SK-N-SH treated with all-trans-retinoic acid at 6 μM for 48 hours (cell line): Measurements from ENCODE around the gene GREM2.

Source experiments
- ATAC-seq: fragments of 200-7000 bp; cut with Tn5 transposase; 3 replicates; pipeline ENCODE4 v1.9.1; 2020; ENCODE audit warnings: mild to moderate bottlenecking, moderate library complexity
- BACH2 ChIP-seq: fragments of 250-450 bp; sonication (Bioruptor Pico); IDR thresholded peaks from 2 replicates; pipeline ENCODE4 v1.9.0; 2021; ENCODE audit warnings: mild to moderate bottlenecking, borderline replicate concordance
- CREB5 ChIP-seq: fragments of 250-450 bp; sonication (Bioruptor Pico); IDR thresholded peaks from 2 replicates; pipeline ENCODE4 v1.5.1; 2020; ENCODE audit warnings: low read depth, mild to moderate bottlenecking, moderate library complexity
- CSDC2 ChIP-seq: fragments of 250-450 bp; sonication (Bioruptor Pico); IDR thresholded peaks from 2 replicates; pipeline ENCODE4 v1.5.0; 2020; ENCODE audit warnings: mild to moderate bottlenecking, moderate library complexity
- ESRRG ChIP-seq: fragments of 250-450 bp; sonication (Bioruptor Pico); IDR thresholded peaks from 2 replicates; pipeline ENCODE4 v1.6.1; 2021; ENCODE audit warnings: mild to moderate bottlenecking
- GLIS3 ChIP-seq: fragments of 250-450 bp; sonication (Bioruptor Pico); IDR thresholded peaks from 2 replicates; pipeline ENCODE4 v1.5.0; 2020; ENCODE audit warnings: mild to moderate bottlenecking, moderate library complexity
- ISL1 ChIP-seq: fragments of 250-450 bp; sonication (Bioruptor Pico); IDR thresholded peaks from 2 replicates; pipeline ENCODE4 v2.1.2; 2022; ENCODE audit warnings: mild to moderate bottlenecking, moderate library complexity
- OSR1 ChIP-seq: fragments of 250-450 bp; sonication (Bioruptor Pico); IDR thresholded peaks from 2 replicates; pipeline ENCODE4 v1.8.0; 2022; ENCODE audit warnings: moderate library complexity, mild to moderate bottlenecking, inconsistent platforms
- RARB ChIP-seq: fragments of 250-450 bp; sonication (Bioruptor Pico); IDR thresholded peaks from 2 replicates; pipeline ENCODE4 v1.8.0; 2021; ENCODE audit warnings: mild to moderate bottlenecking, moderate library complexity
- SNAI2 ChIP-seq: fragments of 250-450 bp; sonication (Bioruptor Pico); IDR thresholded peaks from 2 replicates; pipeline ENCODE4 v1.5.0; 2020; ENCODE audit warnings: mild to moderate bottlenecking, moderate library complexity
- TCF4 ChIP-seq: fragments of 250-450 bp; sonication (Bioruptor Pico); IDR thresholded peaks from 2 replicates; pipeline ENCODE4 v1.8.0; 2021; ENCODE audit warnings: mild to moderate bottlenecking, moderate library complexity, borderline replicate concordance
- TOX ChIP-seq: fragments of 250-450 bp; sonication (Bioruptor Pico); IDR thresholded peaks from 2 replicates; pipeline ENCODE4 v1.8.0; 2021; ENCODE audit warnings: mild to moderate bottlenecking, moderate library complexity, borderline replicate concordance
- ZC3H10 ChIP-seq: fragments of 250-450 bp; sonication (Bioruptor Pico); IDR thresholded peaks from 2 replicates; pipeline ENCODE4 v1.5.1; 2021; ENCODE audit warnings: mild to moderate bottlenecking, moderate library complexity
- ZFP3 ChIP-seq: fragments of 250-450 bp; sonication (Bioruptor Pico); IDR thresholded peaks from 2 replicates; pipeline ENCODE4 v1.5.0; 2020; ENCODE audit warnings: mild to moderate bottlenecking, moderate library complexity
- ZFP30 ChIP-seq: fragments of 450-650 bp; formaldehyde crosslinking; IDR thresholded peaks from 2 replicates; pipeline ENCODE4 v1.5.0; 2022; ENCODE audit warnings: mild to moderate bottlenecking, moderate library complexity
- ZNF565 ChIP-seq: fragments of 450-650 bp; formaldehyde crosslinking; conservative IDR thresholded peaks from 2 replicates; pipeline ENCODE4 v1.5.0; 2020; ENCODE audit warnings: low read depth, mild to moderate bottlenecking, moderate library complexity
- ZNF8 ChIP-seq: fragments of 450-650 bp; formaldehyde crosslinking; IDR thresholded peaks from 2 replicates; pipeline ENCODE4 v1.5.0; 2020; ENCODE audit warnings: mild to moderate bottlenecking, moderate library complexity
- TF ChIP-seq, protein P1 (sequence below): fragments of 250-450 bp; sonication (Bioruptor Pico); IDR thresholded peaks from 2 replicates; pipeline ENCODE4 v1.5.0; 2020; ENCODE audit warnings: mild to moderate bottlenecking, moderate library complexity
- TF ChIP-seq, protein P2 (sequence below): fragments of 250-450 bp; sonication (Bioruptor Pico); IDR thresholded peaks from 2 replicates; pipeline ENCODE4 v1.8.0; 2021; ENCODE audit warnings: low read depth, mild to moderate bottlenecking, moderate library complexity, borderline replicate concordance
- TF ChIP-seq, protein P3 (sequence below): fragments of 250-450 bp; sonication (Bioruptor Pico); IDR thresholded peaks from 2 replicates; pipeline ENCODE4 v1.5.1; 2021; ENCODE audit warnings: mild to moderate bottlenecking, moderate library complexity

GREM2 gene

GRCh38 chr1:240599299-240599698 lies 12.7 kb downstream of the GREM2 start (continued):
- TF ChIP-seq, protein P1, sequence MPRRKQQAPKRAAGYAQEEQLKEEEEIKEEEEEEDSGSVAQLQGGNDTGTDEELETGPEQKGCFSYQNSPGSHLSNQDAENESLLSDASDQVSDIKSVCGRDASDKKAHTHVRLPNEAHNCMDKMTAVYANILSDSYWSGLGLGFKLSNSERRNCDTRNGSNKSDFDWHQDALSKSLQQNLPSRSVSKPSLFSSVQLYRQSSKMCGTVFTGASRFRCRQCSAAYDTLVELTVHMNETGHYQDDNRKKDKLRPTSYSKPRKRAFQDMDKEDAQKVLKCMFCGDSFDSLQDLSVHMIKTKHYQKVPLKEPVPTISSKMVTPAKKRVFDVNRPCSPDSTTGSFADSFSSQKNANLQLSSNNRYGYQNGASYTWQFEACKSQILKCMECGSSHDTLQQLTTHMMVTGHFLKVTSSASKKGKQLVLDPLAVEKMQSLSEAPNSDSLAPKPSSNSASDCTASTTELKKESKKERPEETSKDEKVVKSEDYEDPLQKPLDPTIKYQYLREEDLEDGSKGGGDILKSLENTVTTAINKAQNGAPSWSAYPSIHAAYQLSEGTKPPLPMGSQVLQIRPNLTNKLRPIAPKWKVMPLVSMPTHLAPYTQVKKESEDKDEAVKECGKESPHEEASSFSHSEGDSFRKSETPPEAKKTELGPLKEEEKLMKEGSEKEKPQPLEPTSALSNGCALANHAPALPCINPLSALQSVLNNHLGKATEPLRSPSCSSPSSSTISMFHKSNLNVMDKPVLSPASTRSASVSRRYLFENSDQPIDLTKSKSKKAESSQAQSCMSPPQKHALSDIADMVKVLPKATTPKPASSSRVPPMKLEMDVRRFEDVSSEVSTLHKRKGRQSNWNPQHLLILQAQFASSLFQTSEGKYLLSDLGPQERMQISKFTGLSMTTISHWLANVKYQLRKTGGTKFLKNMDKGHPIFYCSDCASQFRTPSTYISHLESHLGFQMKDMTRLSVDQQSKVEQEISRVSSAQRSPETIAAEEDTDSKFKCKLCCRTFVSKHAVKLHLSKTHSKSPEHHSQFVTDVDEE (CRISPR knock-in tag), result no peak
- TF ChIP-seq ZNF8 (CRISPR knock-in tag) (no peak), ISL1 (no peak), ESRRG (CRISPR knock-in tag) (no peak), SNAI2 (CRISPR knock-in tag) (no peak), RARB (no peak), GLIS3 (CRISPR knock-in tag) (no peak), TOX (no peak)
- TF ChIP-seq, all 23 proteins: peak for 0

DNA sequence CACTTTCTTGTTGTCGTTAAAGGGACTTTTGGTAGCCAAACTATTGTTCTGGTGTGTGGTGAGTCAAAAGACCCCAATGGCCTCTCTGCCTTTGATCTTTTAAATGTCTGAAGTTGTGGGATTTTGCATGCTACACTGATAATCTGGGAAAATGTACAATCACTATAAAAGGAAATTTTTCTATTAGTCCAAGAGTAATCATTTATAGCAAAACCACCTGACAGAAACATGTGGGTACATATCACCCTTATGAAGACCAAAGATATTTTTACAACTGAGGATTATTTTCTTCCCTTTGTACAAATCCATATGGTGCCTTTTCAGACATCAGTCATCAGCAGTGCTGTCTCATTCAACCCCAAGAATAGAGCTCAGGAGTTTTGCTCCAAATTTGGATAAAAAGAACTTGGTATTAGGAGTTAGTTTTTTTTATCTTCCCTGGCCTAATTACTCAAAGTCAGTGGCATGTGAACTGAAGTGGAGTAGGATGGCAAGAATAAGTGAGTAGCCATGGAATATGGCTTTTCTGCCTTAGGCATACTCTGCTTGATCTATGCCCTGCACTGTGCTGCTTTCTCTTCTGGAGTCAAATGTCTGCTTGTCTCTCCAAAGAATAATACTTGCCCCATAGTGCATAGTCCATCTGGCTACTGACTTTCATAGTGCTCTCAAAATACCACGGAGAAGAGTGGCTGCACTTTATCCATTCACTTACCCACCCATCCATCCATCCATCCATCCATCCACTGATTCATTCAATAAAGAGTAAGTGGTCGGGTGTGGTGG lies 13.5 kb downstream of the GREM2 start:
- ATAC-seq, result no peak

DNA sequence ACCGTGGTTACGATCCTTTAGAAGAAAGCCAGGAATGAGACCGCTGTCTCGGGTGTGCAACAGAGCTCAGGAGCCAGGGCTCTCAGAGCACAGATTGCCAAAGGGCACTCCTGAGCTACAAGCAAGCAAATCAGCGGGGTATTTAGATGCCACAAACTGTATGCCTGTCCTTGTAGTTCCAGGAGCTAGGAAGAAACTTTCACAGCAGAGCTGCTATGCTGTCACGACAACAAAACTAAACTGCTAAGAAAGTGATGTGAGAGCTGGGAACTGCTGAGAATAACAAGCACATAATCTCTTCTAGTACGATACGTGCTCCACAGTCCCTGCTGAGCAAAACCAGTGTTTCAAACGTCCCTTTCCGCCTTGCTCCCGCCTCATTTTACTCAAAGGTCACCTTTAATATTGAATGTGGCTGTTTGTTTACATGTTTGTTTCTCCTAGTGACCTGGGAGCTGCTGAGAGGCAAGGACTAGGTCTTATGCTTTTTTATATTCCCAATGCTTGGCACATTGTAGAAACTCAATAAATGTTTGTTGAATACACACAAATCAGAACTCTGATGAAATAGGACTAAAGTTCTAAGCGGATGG lies 14.7 kb downstream of the GREM2 start:
- no peak; the same call in 2 of the 3 replicates for ATAC-seq
- TF ChIP-seq CSDC2 (CRISPR knock-in tag) (no peak), TCF4 (CRISPR knock-in tag) (no peak), ESRRG (CRISPR knock-in tag) (no peak), GLIS3 (CRISPR knock-in tag) (no peak), ZNF565 (CRISPR knock-in tag) (no peak), ZFP3 (CRISPR knock-in tag) (no peak), BACH2 (CRISPR knock-in tag) (no peak), SNAI2 (CRISPR knock-in tag) (no peak), OSR1 (CRISPR knock-in tag) (no peak)
- TF ChIP-seq, protein P2, sequence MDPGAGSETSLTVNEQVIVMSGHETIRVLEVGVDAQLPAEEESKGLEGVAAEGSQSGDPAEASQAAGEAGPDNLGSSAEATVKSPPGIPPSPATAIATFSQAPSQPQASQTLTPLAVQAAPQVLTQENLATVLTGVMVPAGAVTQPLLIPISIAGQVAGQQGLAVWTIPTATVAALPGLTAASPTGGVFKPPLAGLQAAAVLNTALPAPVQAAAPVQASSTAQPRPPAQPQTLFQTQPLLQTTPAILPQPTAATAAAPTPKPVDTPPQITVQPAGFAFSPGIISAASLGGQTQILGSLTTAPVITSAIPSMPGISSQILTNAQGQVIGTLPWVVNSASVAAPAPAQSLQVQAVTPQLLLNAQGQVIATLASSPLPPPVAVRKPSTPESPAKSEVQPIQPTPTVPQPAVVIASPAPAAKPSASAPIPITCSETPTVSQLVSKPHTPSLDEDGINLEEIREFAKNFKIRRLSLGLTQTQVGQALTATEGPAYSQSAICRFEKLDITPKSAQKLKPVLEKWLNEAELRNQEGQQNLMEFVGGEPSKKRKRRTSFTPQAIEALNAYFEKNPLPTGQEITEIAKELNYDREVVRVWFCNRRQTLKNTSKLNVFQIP (CRISPR knock-in tag), result no peak
- TF ChIP-seq, protein P3, sequence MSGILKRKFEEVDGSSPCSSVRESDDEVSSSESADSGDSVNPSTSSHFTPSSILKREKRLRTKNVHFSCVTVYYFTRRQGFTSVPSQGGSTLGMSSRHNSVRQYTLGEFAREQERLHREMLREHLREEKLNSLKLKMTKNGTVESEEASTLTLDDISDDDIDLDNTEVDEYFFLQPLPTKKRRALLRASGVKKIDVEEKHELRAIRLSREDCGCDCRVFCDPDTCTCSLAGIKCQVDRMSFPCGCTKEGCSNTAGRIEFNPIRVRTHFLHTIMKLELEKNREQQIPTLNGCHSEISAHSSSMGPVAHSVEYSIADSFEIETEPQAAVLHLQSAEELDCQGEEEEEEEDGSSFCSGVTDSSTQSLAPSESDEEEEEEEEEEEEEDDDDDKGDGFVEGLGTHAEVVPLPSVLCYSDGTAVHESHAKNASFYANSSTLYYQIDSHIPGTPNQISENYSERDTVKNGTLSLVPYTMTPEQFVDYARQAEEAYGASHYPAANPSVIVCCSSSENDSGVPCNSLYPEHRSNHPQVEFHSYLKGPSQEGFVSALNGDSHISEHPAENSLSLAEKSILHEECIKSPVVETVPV (CRISPR knock-in tag), result no peak

More for the DNA sequence above, 13.5 kb downstream of the GREM2 start:
- no peak for TF ChIP-seq ESRRG (CRISPR knock-in tag)
- no peak for TF ChIP-seq ZFP30 (CRISPR knock-in tag)
- TF ChIP-seq TOX, result no peak
- TF ChIP-seq RARB, result no peak
- TF ChIP-seq ZNF565 (CRISPR knock-in tag), result no peak
- TF ChIP-seq, protein P1 (CRISPR knock-in tag), result no peak
- TF ChIP-seq, protein P2 (CRISPR knock-in tag), result no peak
- TF ChIP-seq CREB5 (CRISPR knock-in tag), result no peak
- TF ChIP-seq ZC3H10 (CRISPR knock-in tag), result no peak
- no peak for TF ChIP-seq CSDC2 (CRISPR knock-in tag)
- no peak for TF ChIP-seq OSR1 (CRISPR knock-in tag)
